HG02981 (cell line): ENCODE results near the gene ZSCAN32.

ENCODE experiments used
- ATAC-seq: cut with Tn5 transposase; IDR thresholded peaks from one replicate; pipeline ENCODE4 v1.9.1; 2021; ENCODE audit warnings: mild to moderate bottlenecking, moderate library complexity; ENCODE audit not compliant: unreplicated experiment

The ZSCAN32 gene

DNA sequence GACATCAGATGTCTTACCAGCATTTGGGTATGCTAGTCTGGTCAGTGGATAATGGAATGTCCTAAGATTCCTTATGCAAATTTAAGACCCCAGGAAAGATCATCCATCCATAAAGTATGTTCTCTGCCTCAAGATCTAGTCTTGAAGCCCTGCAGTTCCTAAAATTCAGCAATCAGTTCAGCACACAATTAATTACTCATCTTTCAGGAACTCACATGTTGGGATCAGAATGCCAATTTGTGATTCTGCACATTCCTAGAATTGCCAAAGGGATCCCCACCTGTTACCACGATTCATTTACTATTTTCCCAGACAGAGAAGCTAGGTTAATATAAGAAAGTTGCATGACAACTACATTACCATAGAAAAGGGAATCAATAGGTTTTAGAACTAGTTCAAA is 41.9 kb downstream of the ZSCAN32 start:
- ATAC-seq: no peak

GRCh38 chr16:3356118-3356517 is 44.7 kb downstream of the ZSCAN32 start:
- ATAC-seq: no peak

- ATAC-seq: no peak
Observed at GRCh38 chr16:3355589-3355988, 45.2 kb downstream of the ZSCAN32 start, which contains the start of gene OR2C1. OR2C1 (plus strand) TSS chr16:3355889; CDS start chr16:3355941, 52 bp downstream.

DNA sequence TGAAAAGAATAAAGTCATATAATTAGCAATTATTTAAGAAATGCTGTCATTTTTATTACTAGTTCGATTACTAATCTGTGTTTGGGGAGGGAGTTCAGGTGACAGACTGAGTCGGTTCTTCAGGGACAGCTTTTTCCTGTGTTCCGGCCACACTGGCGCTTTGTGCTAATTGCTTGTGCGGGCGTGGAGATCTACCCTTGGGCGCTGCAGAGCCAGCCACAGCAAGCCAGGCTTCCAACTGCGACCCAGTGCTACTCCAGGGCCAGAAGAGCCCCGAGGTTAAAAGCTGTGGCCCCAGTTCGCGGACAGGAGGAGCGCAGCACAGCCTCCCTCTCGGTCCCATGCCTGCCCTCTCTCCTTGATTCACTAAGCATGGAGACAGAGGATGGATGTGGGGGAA is 51.6 kb downstream of the ZSCAN32 start:
- no peak for ATAC-seq

DNA sequence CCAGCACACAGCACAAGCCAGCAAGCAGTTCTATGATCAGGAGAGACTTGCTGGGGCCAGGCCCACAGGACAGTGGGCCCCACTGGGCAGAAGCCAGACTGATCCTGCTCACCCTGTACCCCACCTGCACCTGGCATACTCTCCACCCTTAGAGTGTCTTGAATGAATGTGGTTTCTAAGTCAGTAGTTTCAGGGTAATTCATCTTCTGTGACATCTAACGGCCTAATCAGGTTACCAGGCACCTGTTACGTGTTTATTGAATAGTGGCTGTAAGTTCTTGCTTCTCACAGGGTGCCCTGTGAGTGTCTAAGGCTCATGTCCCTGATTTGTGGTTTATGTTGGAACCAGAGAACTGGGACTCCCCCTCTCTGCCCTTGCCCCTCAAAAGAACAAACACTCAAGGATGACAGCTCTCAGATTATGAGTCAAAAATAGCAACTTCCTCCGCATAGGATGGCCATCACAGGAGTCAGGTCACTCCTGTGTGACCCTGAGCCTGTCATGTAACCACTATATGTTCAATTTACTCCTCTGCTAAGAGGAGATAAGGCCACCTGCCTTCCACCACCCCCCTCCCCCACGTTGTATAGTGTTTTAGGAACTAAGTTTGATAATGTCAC is 52.1 kb downstream of the ZSCAN32 start:
- ATAC-seq: no peak

DNA sequence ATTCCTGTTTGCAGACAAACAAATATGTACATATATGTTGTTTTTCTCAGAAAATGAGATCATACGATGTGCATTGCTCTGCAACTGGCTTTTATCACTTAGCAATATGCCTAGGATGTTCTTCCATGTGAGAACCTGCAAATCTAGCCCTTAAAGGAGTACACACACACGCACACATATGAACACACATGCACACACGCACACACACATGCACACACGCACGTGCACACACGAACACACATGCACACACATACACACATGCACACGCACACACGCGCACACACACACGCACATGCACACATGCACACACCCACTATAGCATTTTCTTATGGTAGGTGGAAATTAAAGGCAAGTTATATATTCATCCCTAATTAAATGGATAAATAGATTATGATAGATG is 53.2 kb downstream of the ZSCAN32 start:
- ATAC-seq: no peak

DNA sequence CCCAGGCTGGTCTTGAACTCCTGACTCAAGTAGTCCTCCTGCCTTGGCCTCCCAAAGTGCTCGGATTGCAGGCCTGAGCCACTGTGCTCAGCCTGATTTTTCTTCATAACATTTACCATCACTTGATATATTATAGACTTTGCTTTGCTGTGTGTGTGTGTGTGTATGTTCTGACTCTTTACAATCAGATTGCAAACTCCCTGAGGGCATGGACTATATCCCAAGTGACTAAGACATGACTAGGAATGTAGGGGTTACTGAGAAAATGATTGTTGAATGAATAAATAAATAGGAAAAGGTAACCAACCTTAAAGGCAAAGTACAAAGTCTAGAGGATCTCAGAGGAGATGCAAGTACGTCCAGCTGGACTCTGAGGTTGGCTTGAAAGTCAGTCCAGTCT is 54.8 kb downstream of the ZSCAN32 start:
- ATAC-seq: no peak
